Measurements from ENCODE around the gene ICAM4. TPM values are rescaled to one million over a fixed set of nuclear protein-coding genes. Genes with fewer than 3 reads are reported as not detected.

Gene ICAM4
- total and polyA plus RNA-seq, 9 of the 15 experiments (the other 6 are each of a cell fraction or from before 2014, with no cell fraction given) = 14.1 to 86.1 (median 29.6) TPM

GRCh38 chr19:10333758-10334587 lies 47.2 kb downstream of the ICAM4 start:
- peak overlapping the region; percentile 98 for H3K27ac ChIP-seq (ENCODE audit: extremely low read depth, low read depth, low read length)
- TSS peak; percentile 93 for BruUV-seq (replicated peaks)
- H3K4me1 ChIP-seq (replicated peaks in 1 of 2; ENCODE audit: control insufficient read depth in 2 of 2, insufficient read depth in 2 of 2, low read length in 2 of 2) = peaks cover 15 to 47% of the 10 kb centered on the region in 2 experiments; a peak in 4 of 5 replicates
- H3K79me2 ChIP-seq (ENCODE audit: control insufficient read depth, insufficient read depth, low read length) = peaks cover 64% of the 10 kb centered on the region
- intact Hi-C loops (cut with micrococcal nuclease) = loop anchor here (1.0 to 2.0 kb wide), 5 partner anchors 45 to 247 kb away; partner anchors contain the start of genes ICAM1, ICAM5, SHFL and TYK2
- no peak for FAIRE-seq
- H3K36me3 ChIP-seq (ENCODE audit: control insufficient read depth, insufficient read depth, low read length) = peaks cover 32% of the 10 kb centered on the region
- no peaks in the 10 kb centered on the region for H3K9me1 ChIP-seq (ENCODE audit: control insufficient read depth, insufficient read depth, low read length)
- peak in 2 of 4 experiments; percentile 64 to 81 for DNase-seq (ENCODE audit: extremely low read depth in 1 of 4, low spot score in 3 of 4)
- peak overlapping the region; percentile 92 for H3K4me2 ChIP-seq (ENCODE audit: insufficient read depth, low read length)
- H3K9ac ChIP-seq (ENCODE audit: insufficient read depth in 1 of 2, low read depth in 2 of 2, low read length in 2 of 2) = peak overlapping the region; percentile 96 to 99
- ChIA-PET CTCF (ENCODE audit: low intra/inter-chr PET ratio) (no interaction called here), POLR2A (interaction anchor here (0.6 to 3.9 kb wide), 16 partner anchors 10 to 75 kb away, joined by 3 to 29 read pairs (median 6); partner anchors contain the start of genes FDX2, ICAM5 and TYK2)
- ATAC-seq = peak; percentile 37
- peak overlapping the region; percentile 93 for H3K4me3 ChIP-seq
- H3K27me3 ChIP-seq (ENCODE audit: control insufficient read depth in 2 of 2, insufficient read depth in 2 of 2, low read length in 2 of 2) = no peaks in the 10 kb centered on the region
- H2AFZ ChIP-seq (ENCODE audit: low read depth, low read length) = peak overlapping the region; percentile 80
- 1% methylated on average over 44 of the region's 44 CpGs for WGBS (ENCODE audit: insufficient coverage, low coverage, missing lambda C conversion rate)
- H3K9me3 ChIP-seq (replicated peaks; ENCODE audit: control insufficient read depth, insufficient read depth, low read depth, low read length) = no peaks in the 10 kb centered on the region
- peaks cover 10% of the 10 kb centered on the region; the same call in 1 of the 2 replicates for H4K20me1 ChIP-seq (replicated peaks; ENCODE audit: control insufficient read depth, insufficient read depth, low read length)
- in situ Hi-C loops (cut with MboI) = no loop called here
- no peak for TF ChIP-seq ATF3 (IDR thresholded peaks at IDR 0.05)
- 0 out of 2 replicates have a peak, but pooled peaks have one; percentile 40 for TF ChIP-seq ATF3 (CRISPR knock-in tag; conservative IDR thresholded peaks at IDR 0.05)
- no peak for TF ChIP-seq POLR2B (IDR thresholded peaks at IDR 0.05; ENCODE audit: low read depth, partially characterized antibody)
- TF ChIP-seq GATA2 (CRISPR knock-in tag; IDR thresholded peaks at IDR 0.05) = peak; percentile 63
- TF ChIP-seq ATF1 (CRISPR knock-in tag; IDR thresholded peaks at IDR 0.05) = no peak
- 0 out of 2 replicates have a peak, but pooled peaks have one; percentile 0 for TF ChIP-seq ATF1 (tag; IDR thresholded peaks at IDR 0.05)
- TF ChIP-seq EP300 (IDR thresholded peaks at IDR 0.05; ENCODE audit: low read length) = peak; percentile 1; the same call in 1 of the 2 replicates
- peak; percentile 91 for TF ChIP-seq NCOA6 (IDR thresholded peaks at IDR 0.05)
- peak; percentile 64; the same call in 1 of the 2 replicates for TF ChIP-seq TFAP4 (CRISPR knock-in tag; IDR thresholded peaks at IDR 0.05; ENCODE audit: borderline replicate concordance)
- no peak for TF ChIP-seq ZNF212 (CRISPR knock-in tag; IDR thresholded peaks at IDR 0.05)
- TF ChIP-seq ZNF740 (CRISPR knock-in tag; IDR thresholded peaks at IDR 0.05) = no peak
- no peak for TF ChIP-seq ZNF740 (tag; IDR thresholded peaks at IDR 0.05)
- peak; percentile 12 for TF ChIP-seq RBBP5 (IDR thresholded peaks at IDR 0.05; ENCODE audit: borderline replicate concordance, insufficient read depth, low read length, poor library complexity, severe bottlenecking)
- TF ChIP-seq SIN3A (IDR thresholded peaks at IDR 0.05; ENCODE audit: borderline replicate concordance in 2 of 2, control insufficient read depth in 1 of 2, low read depth in 2 of 2, low read length in 2 of 2) = 0 out of 4 replicates have a peak, but pooled peaks have one; percentile 13 to 31
- peak; percentile 68; the same call in 1 of the 2 replicates for TF ChIP-seq ZNF12 (CRISPR knock-in tag; IDR thresholded peaks at IDR 0.05)
- no peak for TF ChIP-seq ZZZ3 (IDR thresholded peaks at IDR 0.05)
- TF ChIP-seq SREBF1 (IDR thresholded peaks at IDR 0.05; ENCODE audit: borderline replicate concordance, low read depth, low read length) = no peak
- no peak for TF ChIP-seq HIVEP1 (CRISPR knock-in tag; IDR thresholded peaks at IDR 0.05)
- TF ChIP-seq POLR2AphosphoS5 (IDR thresholded peaks at IDR 0.05; ENCODE audit: control insufficient read depth, insufficient read depth, low read depth, low read length) = peak; percentile 44
